Vagina (tissue), 2 donors: ENCODE results near the gene ACOXL. TPM values are rescaled to one million over a fixed set of nuclear protein-coding genes. Genes with fewer than 3 reads are reported as not detected.

ENCODE experiments used
- DNase-seq, 2 donors: peaks; one replicate each; pipeline ENCODE4 v3.0.0-alpha.2; 2017; ENCODE audit errors: extremely low spot score in 2 of 2
- H3K27ac ChIP-seq: fragments of 200-600 bp; sonication (generic); one replicate; pipeline ENCODE4 v1.5.1; 2019
- H3K27me3 ChIP-seq: fragments of 200-600 bp; sonication (generic); one replicate; pipeline ENCODE4 v1.5.1; 2019
- H3K36me3 ChIP-seq, 2 donors: fragments of 200-600 bp; sonication (generic); one replicate each; pipeline ENCODE4 v1.5.1; 2017 to 2019
- H3K4me1 ChIP-seq: fragments of 200-600 bp; sonication (generic); one replicate; pipeline ENCODE4 v1.5.1; 2019
- H3K4me3 ChIP-seq, 2 donors: fragments of 200-600 bp; sonication (generic); 1 replicate in 1 of 2; 2 replicates in 1 of 2; pipeline ENCODE4 v1.5.1; 2016 to 2019
- H3K9me3 ChIP-seq: fragments of 200-600 bp; sonication (generic); one replicate; pipeline ENCODE4 v1.5.1; 2019
- CTCF ChIP-seq, 3 experiments: fragments of 450-650 bp in 2 of 3; fragments of 200-600 bp in 1 of 3; sonication (generic) in 1 of 3; IDR thresholded peaks; one replicate each; pipeline ENCODE4 v1.5.1; 2017 to 2019; ENCODE audit warnings: antibody characterized with exemption in 3 of 3, mild to moderate bottlenecking in 2 of 3, moderate library complexity in 2 of 3
- POLR2A ChIP-seq, 2 donors: fragments of 450-650 bp; IDR thresholded peaks; one replicate each; pipeline ENCODE4 v1.6.1; 2017; ENCODE audit warnings: antibody characterized with exemption in 2 of 2, mild to moderate bottlenecking in 2 of 2, moderate library complexity in 2 of 2
- POLR2AphosphoS5 ChIP-seq, 2 donors: sonication (generic); formaldehyde crosslinking; IDR thresholded peaks; one replicate each; pipeline ENCODE4 v1.9.0; 2017; ENCODE audit warnings: antibody characterized with exemption in 2 of 2, mild to moderate bottlenecking in 2 of 2, low read depth in 1 of 2; ENCODE audit not compliant: insufficient read depth in 1 of 2
- intact Hi-C: fragments of 100-400 bp; cut with DNase I; formaldehyde crosslinking; loops from one replicate; pipeline ENCODE4 v1.15.1; 2023
- total RNA-seq: library from RNA; depleted of rRNA; stranded (reverse); fragments of >200 nt; gene quantifications from one replicate; pipeline ENCODE4 v1.2.3, GENCODE V29; 2016

The ACOXL gene
- total RNA-seq, 1 donor from 2014 or later = not detected

- peaks cover 44% of the 10 kb centered on the region for H3K4me1 ChIP-seq
- intact Hi-C loops = loop anchor here (10.0 kb wide), 1 partner anchor 548 kb away; no protein-coding TSS in a partner anchor
- no peak for TF ChIP-seq POLR2AphosphoS5 (IDR thresholded peaks at IDR 0.05; ENCODE audit: insufficient read depth in 1 of 2, low read depth in 1 of 2)
- peak; percentile 62 to 94 (median 84) for TF ChIP-seq CTCF (IDR thresholded peaks at IDR 0.05)
- peak overlapping the region; percentile 57 for H3K27ac ChIP-seq
- no peaks in the 10 kb centered on the region for H3K9me3 ChIP-seq
- H3K4me3 ChIP-seq = peak overlapping the region; percentile 42 to 88
- no peak for DNase-seq
- no peaks in the 10 kb centered on the region for H3K27me3 ChIP-seq
- no peaks in the 10 kb centered on the region for H3K36me3 ChIP-seq
These were observed 384.6 kb downstream of the ACOXL start for GRCh38 chr2:111116843-111117597.

GRCh38 chr2:111117598-111118480, 385.5 kb downstream of the ACOXL start:
- Histone ChIP-seq H3K9me3 (no peaks in the 10 kb centered on the region), H3K36me3 (no peaks in the 10 kb centered on the region), H3K27ac (peak overlapping the region; percentile 57), H3K4me3 (peak overlapping the region; percentile 42 to 88), H3K4me1 (peaks cover 46% of the 10 kb centered on the region), H3K27me3 (no peaks in the 10 kb centered on the region)
- no peak for DNase-seq
- TF ChIP-seq POLR2AphosphoS5 (IDR thresholded peaks at IDR 0.05; ENCODE audit: insufficient read depth in 1 of 2, low read depth in 1 of 2) (peak; percentile 9 to 51), POLR2A (IDR thresholded peaks at IDR 0.05) (no peak), CTCF (IDR thresholded peaks at IDR 0.05) (no peak)
- intact Hi-C loops = loop anchor here (10.0 kb wide), 1 partner anchor 547 kb away; no protein-coding TSS in a partner anchor

- Histone ChIP-seq H3K4me1 (peaks cover 51% of the 10 kb centered on the region), H3K9me3 (no peaks in the 10 kb centered on the region), H3K27ac (peak overlapping the region; percentile 57), H3K36me3 (no peaks in the 10 kb centered on the region), H3K27me3 (no peaks in the 10 kb centered on the region), H3K4me3 (peak overlapping the region; percentile 42 to 88)
- no peak for TF ChIP-seq POLR2AphosphoS5 (IDR thresholded peaks at IDR 0.05; ENCODE audit: insufficient read depth in 1 of 2, low read depth in 1 of 2)
- intact Hi-C loops = loop anchor here (10.0 kb wide), 1 partner anchor 546 kb away; no protein-coding TSS in a partner anchor
- no peak for DNase-seq
These were observed 386.2 kb downstream of the ACOXL start for GRCh38 chr2:111118481-111118980.

GRCh38 chr2:111118981-111119821, 386.8 kb downstream of the ACOXL start:
- H3K4me1 ChIP-seq = peaks cover 57% of the 10 kb centered on the region
- peak overlapping the region; percentile 42 to 88 for H3K4me3 ChIP-seq
- no peak overlapping the region for H3K27ac ChIP-seq
- DNase-seq = no peak
- no peaks in the 10 kb centered on the region for H3K27me3 ChIP-seq
- H3K36me3 ChIP-seq = peaks cover 0 to 6% of the 10 kb centered on the region in 2 donors
- TF ChIP-seq POLR2A (IDR thresholded peaks at IDR 0.05) (no peak), CTCF (IDR thresholded peaks at IDR 0.05) (no peak), POLR2AphosphoS5 (IDR thresholded peaks at IDR 0.05; ENCODE audit: insufficient read depth in 1 of 2, low read depth in 1 of 2) (no peak)
- no peaks in the 10 kb centered on the region for H3K9me3 ChIP-seq
- intact Hi-C loops = loop anchor here (10.0 kb wide), 1 partner anchor 546 kb away; no protein-coding TSS in a partner anchor
